ENCODE data around the gene SPATA2. TPM values are rescaled to one million over a fixed set of nuclear protein-coding genes. Genes with fewer than 3 reads are reported as not detected.

SPATA2 gene
- total RNA-seq, 4 donors from 2014 or later, result 3.3 to 5.6 (median 4.0) TPM

DNA sequence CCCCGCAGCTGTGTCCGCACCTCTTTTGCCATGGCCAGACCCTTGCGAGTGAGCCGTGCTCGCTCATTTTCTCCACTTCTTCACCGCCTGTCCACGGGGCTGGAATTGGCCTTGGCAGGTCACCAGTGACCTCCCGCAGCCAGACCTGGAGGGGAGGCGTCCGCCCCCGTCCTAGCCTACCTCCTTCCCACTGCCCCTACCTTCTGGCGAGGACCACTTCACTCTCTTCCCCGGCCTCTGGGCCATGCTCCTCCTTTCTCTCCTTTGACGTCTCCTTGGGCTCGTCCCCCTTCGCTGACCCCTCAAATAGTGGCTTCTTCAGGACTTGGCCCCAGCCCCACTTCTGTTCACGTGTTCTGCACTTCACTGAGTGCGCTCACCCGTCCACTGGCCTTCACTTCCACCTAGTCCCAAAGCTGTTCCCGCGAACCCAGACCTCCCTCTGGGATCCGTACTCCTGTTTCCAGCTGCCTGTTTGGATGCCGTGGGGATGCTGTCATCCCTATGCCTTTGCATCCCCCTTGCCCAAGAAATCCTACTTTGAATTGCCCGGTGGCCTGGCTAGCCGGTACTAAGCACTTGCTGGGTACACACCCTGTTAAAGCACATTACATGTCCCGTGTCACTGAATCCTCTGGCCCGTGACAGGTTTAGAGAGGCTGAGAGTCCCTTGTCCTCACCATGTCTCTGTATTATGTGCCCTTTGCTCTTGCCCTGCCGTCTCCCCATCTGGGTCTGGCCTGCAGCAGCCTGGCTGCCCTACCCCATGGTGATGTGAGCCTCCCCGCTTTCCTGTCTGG, 33.0 kb downstream of the SPATA2 start:
- H3K27me3 ChIP-seq, result no peaks in the 10 kb centered on the region
- H3K36me3 ChIP-seq, result peaks cover 16 to 98% (median 27%) of the 10 kb centered on the region in 3 donors
- no peak overlapping the region for H3K27ac ChIP-seq
- TF ChIP-seq, protein P1, sequence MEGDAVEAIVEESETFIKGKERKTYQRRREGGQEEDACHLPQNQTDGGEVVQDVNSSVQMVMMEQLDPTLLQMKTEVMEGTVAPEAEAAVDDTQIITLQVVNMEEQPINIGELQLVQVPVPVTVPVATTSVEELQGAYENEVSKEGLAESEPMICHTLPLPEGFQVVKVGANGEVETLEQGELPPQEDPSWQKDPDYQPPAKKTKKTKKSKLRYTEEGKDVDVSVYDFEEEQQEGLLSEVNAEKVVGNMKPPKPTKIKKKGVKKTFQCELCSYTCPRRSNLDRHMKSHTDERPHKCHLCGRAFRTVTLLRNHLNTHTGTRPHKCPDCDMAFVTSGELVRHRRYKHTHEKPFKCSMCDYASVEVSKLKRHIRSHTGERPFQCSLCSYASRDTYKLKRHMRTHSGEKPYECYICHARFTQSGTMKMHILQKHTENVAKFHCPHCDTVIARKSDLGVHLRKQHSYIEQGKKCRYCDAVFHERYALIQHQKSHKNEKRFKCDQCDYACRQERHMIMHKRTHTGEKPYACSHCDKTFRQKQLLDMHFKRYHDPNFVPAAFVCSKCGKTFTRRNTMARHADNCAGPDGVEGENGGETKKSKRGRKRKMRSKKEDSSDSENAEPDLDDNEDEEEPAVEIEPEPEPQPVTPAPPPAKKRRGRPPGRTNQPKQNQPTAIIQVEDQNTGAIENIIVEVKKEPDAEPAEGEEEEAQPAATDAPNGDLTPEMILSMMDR (IDR thresholded peaks at IDR 0.05), result no peak
- no peak for TF ChIP-seq POLR2A (IDR thresholded peaks at IDR 0.05)
- intact Hi-C loops (cut with DNase I), result loop anchor here (10.0 kb wide), 1 partner anchor 338 kb away; no protein-coding TSS in a partner anchor
- DNase-seq, result no peak
- no peak overlapping the region for H3K4me3 ChIP-seq
- 93 to 95% methylated on average over 26 to 28 of the region's 29 CpGs for WGBS, 2 donors
- H3K4me1 ChIP-seq, result peaks cover 0 to 13% (median 0%) of the 10 kb centered on the region in 3 donors
- no peaks in the 10 kb centered on the region for H3K9me3 ChIP-seq

DNA sequence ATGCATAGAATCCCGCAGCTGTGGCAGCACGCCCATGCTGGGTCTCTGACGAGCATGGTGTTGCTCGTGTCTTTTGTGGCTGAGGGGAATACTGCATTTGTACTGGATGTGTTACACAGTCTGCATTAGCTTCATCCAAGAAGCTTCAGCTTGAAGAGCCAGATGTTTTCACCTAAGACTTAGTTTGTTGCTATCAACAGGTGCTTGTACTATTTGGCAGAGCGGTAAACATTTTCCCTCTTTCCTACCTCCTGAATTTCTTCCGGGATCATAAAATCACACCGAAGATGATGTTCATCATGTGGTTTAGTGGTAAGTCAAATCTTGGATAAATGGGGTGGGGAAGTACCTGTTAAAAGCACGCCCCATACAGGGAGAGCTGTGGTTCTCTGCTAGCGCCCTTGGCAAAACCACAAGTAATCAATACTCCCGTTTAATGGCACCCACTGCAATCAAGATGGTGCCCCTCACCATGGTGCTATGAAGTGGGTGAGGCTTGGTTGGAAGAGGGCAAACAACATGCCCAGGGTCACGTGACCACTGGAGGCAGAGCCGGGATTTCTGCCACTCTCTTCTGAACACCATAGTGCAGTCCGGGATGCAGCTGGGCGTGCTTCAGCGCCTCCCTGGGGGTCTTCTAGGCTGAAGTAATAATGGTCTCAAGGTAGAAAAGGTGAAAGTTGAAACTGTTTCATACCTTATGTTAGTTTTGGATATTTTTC, 34.4 kb downstream of the SPATA2 start:
- Histone ChIP-seq H3K27ac (no peak overlapping the region), H3K4me3 (no peak overlapping the region), H3K27me3 (no peaks in the 10 kb centered on the region), H3K36me3 (peaks cover 12 to 98% (median 27%) of the 10 kb centered on the region in 3 donors), H3K9me3 (no peaks in the 10 kb centered on the region), H3K4me1 (peaks cover 0 to 5% (median 0%) of the 10 kb centered on the region in 3 donors)
- DNase-seq, result no peak
- intact Hi-C loops (cut with DNase I), result loop anchor here (10.0 kb wide), 1 partner anchor 336 kb away; no protein-coding TSS in a partner anchor
- WGBS, 2 donors, result 75 to 83% methylated on average over 11 to 15 of the region's 15 CpGs
- TF ChIP-seq, protein P1 (IDR thresholded peaks at IDR 0.05), result no peak
- TF ChIP-seq POLR2A (IDR thresholded peaks at IDR 0.05), result no peak

GRCh38 chr20:49880177-49880576, 35.2 kb downstream of the SPATA2 start:
- 34 to 65% methylated on average over 3 of the region's 3 CpGs for WGBS, 2 donors
- H3K36me3 ChIP-seq, result peaks cover 12 to 98% (median 21%) of the 10 kb centered on the region in 3 donors
- intact Hi-C loops (cut with DNase I), result loop anchor here (10.0 kb wide), 1 partner anchor 335 kb away; no protein-coding TSS in a partner anchor
- TF ChIP-seq, protein P1 (IDR thresholded peaks at IDR 0.05), result no peak
- no peak for TF ChIP-seq POLR2A (IDR thresholded peaks at IDR 0.05)
- no peaks in the 10 kb centered on the region for H3K9me3 ChIP-seq
- no peaks in the 10 kb centered on the region for H3K27me3 ChIP-seq
- H3K27ac ChIP-seq, result no peak overlapping the region
- H3K4me1 ChIP-seq, result peaks cover 0 to 5% (median 0%) of the 10 kb centered on the region in 3 donors
- DNase-seq, result no peak
- no peak overlapping the region for H3K4me3 ChIP-seq

- 100% methylated on average over 1 of the region's 1 CpG; no CpG with 5 or more reads in 1 of the 2 donors for WGBS, 2 donors
- Histone ChIP-seq H3K4me3 (no peak overlapping the region), H3K27ac (no peak overlapping the region), H3K4me1 (peaks cover 0 to 5% (median 0%) of the 10 kb centered on the region in 3 donors), H3K36me3 (peaks cover 5 to 98% (median 14%) of the 10 kb centered on the region in 3 donors), H3K9me3 (no peaks in the 10 kb centered on the region), H3K27me3 (no peaks in the 10 kb centered on the region)
- no peak for DNase-seq
- no peak for TF ChIP-seq POLR2A (IDR thresholded peaks at IDR 0.05)
- TF ChIP-seq, protein P1 (IDR thresholded peaks at IDR 0.05), result no peak
- intact Hi-C loops (cut with DNase I), result no loop called here
Measured at GRCh38 chr20:49878977-49879376, 36.4 kb downstream of the SPATA2 start.

Measured in esophagus squamous epithelium (tissue), 5 donors.